HepG2 (cell line): Measurements from ENCODE around the gene RPL5. TPM values are rescaled to one million over a fixed set of nuclear protein-coding genes. Genes with fewer than 3 reads are reported as not detected.
A peak's percentile ranks its signal among the peaks of the same experiment; 100 is the strongest.

Experiments
- HDAC1 ChIP-seq: sonication (generic); formaldehyde crosslinking; IDR thresholded peaks from 2 replicates; pipeline ENCODE4 v1.5.1; 2020; ENCODE audit warnings: mild to moderate bottlenecking, missing genetic modification reagents
- POLR2A ChIP-seq, 2 experiments: IDR thresholded peaks; 2 replicates each; pipeline ENCODE4 v1.6.1; 2011; ENCODE audit warnings: low read depth in 2 of 2, low read length in 2 of 2, mild to moderate bottlenecking in 1 of 2, moderate library complexity in 1 of 2; ENCODE audit not compliant: insufficient read depth in 1 of 2
- RXRB ChIP-seq: IDR thresholded peaks from 2 replicates; pipeline ENCODE4 v1.6.1; 2016; ENCODE audit warnings: borderline replicate concordance, missing genetic modification reagents, missing compliant biosample characterization
- SP4 ChIP-seq: sonication (generic); formaldehyde crosslinking; IDR thresholded peaks from 2 replicates; pipeline ENCODE4 v1.8.1; 2023; ENCODE audit warnings: mild to moderate bottlenecking, missing genetic modification reagents
- ZBTB21 ChIP-seq: sonication (generic); formaldehyde crosslinking; IDR thresholded peaks from 2 replicates; pipeline ENCODE4 v1.4.0; 2020; ENCODE audit warnings: missing genetic modification reagents
- ZNF382 ChIP-seq: sonication (generic); formaldehyde crosslinking; IDR thresholded peaks from 2 replicates; pipeline ENCODE4 v1.5.0; 2020; ENCODE audit warnings: missing genetic modification reagents, mild to moderate bottlenecking, borderline replicate concordance
- ZNF383 ChIP-seq: sonication (generic); formaldehyde crosslinking; IDR thresholded peaks from 2 replicates; pipeline ENCODE4 v1.4.0; 2020; ENCODE audit warnings: missing genetic modification reagents, mild to moderate bottlenecking, borderline replicate concordance
- ZNF7 ChIP-seq: IDR thresholded peaks from 2 replicates; pipeline ENCODE4 v1.6.1; 2016; ENCODE audit warnings: missing biosample characterization, missing genetic modification reagents
- ZNF772 ChIP-seq: sonication (generic); formaldehyde crosslinking; IDR thresholded peaks from 2 replicates; pipeline ENCODE4 v1.5.0; 2020; ENCODE audit warnings: mild to moderate bottlenecking, missing genetic modification reagents
- ZNF773 ChIP-seq: sonication (generic); formaldehyde crosslinking; IDR thresholded peaks from 2 replicates; pipeline ENCODE4 v1.4.0; 2020; ENCODE audit warnings: missing genetic modification reagents, borderline replicate concordance
- polyA plus RNA-seq, 8 experiments: library from polyadenylated mRNA; depleted of rRNA in 3 of 8; stranded (reverse) in 7 of 8; unstranded in 1 of 8; fragments of >200 nt; fragmentation: Illumina TruSeq in 4 of 8; extraction: Trizol in 4 of 8; gene quantifications; 2 replicates each; pipeline versions ENCODE4 v1.2.1 to v1.2.3, GENCODE V29; 2011 to 2016; ENCODE audit warnings: low read depth in 4 of 8, missing spikeins in 1 of 8, mixed read lengths in 1 of 8; ENCODE audit not compliant: insufficient read depth in 1 of 8
- total RNA-seq, 5 experiments: library from RNA; depleted of rRNA; stranded (reverse); fragments of >200 nt; fragmentation: Illumina TruSeq; extraction: Trizol; gene quantifications; 2 replicates each; pipeline ENCODE4 v1.2.3, GENCODE V29; 2016; ENCODE audit warnings: low read depth in 1 of 5
- TF ChIP-seq, protein P1 (sequence below): sonication (generic); formaldehyde crosslinking; IDR thresholded peaks from 2 replicates; pipeline ENCODE4 v1.5.1; 2020; ENCODE audit warnings: missing genetic modification reagents, mild to moderate bottlenecking, borderline replicate concordance
- TF ChIP-seq, protein P2 (sequence below): sonication (generic); formaldehyde crosslinking; IDR thresholded peaks from 2 replicates; pipeline ENCODE4 v1.5.1; 2020; ENCODE audit warnings: mild to moderate bottlenecking, missing genetic modification reagents, borderline replicate concordance
- TF ChIP-seq, protein P3 (sequence below): sonication (generic); formaldehyde crosslinking; IDR thresholded peaks from 2 replicates; pipeline ENCODE4 v1.4.0; 2020; ENCODE audit warnings: missing genetic modification reagents
- TF ChIP-seq, protein P4 (sequence below): sonication (generic); formaldehyde crosslinking; IDR thresholded peaks from 2 replicates; pipeline ENCODE4 v1.4.0; 2020; ENCODE audit warnings: mild to moderate bottlenecking, missing genetic modification reagents
- TF ChIP-seq, protein P5 (sequence below): sonication (generic); formaldehyde crosslinking; IDR thresholded peaks from 2 replicates; pipeline ENCODE4 v1.8.1; 2023; ENCODE audit warnings: mild to moderate bottlenecking, missing genetic modification reagents, borderline replicate concordance
- TF ChIP-seq, protein P6 (sequence below): IDR thresholded peaks from 2 replicates; pipeline ENCODE4 v1.4.0; 2020; ENCODE audit warnings: mild to moderate bottlenecking, missing genetic modification reagents

RPL5 gene
- total and polyA plus RNA-seq, 2 of the 13 experiments (the other 11 are each of a cell fraction or from before 2014, with no cell fraction given): 2,304 to 2,520 TPM

- peak; percentile 44 for TF ChIP-seq HDAC1 (CRISPR knock-in tag)
- TF ChIP-seq ZNF773: no peak
- no peak for TF ChIP-seq ZBTB21 (CRISPR knock-in tag)
- TF ChIP-seq, protein P1, sequence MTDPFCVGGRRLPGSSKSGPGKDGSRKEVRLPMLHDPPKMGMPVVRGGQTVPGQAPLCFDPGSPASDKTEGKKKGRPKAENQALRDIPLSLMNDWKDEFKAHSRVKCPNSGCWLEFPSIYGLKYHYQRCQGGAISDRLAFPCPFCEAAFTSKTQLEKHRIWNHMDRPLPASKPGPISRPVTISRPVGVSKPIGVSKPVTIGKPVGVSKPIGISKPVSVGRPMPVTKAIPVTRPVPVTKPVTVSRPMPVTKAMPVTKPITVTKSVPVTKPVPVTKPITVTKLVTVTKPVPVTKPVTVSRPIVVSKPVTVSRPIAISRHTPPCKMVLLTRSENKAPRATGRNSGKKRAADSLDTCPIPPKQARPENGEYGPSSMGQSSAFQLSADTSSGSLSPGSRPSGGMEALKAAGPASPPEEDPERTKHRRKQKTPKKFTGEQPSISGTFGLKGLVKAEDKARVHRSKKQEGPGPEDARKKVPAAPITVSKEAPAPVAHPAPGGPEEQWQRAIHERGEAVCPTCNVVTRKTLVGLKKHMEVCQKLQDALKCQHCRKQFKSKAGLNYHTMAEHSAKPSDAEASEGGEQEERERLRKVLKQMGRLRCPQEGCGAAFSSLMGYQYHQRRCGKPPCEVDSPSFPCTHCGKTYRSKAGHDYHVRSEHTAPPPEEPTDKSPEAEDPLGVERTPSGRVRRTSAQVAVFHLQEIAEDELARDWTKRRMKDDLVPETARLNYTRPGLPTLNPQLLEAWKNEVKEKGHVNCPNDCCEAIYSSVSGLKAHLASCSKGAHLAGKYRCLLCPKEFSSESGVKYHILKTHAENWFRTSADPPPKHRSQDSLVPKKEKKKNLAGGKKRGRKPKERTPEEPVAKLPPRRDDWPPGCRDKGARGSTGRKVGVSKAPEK: no peak
- TF ChIP-seq, protein P2, sequence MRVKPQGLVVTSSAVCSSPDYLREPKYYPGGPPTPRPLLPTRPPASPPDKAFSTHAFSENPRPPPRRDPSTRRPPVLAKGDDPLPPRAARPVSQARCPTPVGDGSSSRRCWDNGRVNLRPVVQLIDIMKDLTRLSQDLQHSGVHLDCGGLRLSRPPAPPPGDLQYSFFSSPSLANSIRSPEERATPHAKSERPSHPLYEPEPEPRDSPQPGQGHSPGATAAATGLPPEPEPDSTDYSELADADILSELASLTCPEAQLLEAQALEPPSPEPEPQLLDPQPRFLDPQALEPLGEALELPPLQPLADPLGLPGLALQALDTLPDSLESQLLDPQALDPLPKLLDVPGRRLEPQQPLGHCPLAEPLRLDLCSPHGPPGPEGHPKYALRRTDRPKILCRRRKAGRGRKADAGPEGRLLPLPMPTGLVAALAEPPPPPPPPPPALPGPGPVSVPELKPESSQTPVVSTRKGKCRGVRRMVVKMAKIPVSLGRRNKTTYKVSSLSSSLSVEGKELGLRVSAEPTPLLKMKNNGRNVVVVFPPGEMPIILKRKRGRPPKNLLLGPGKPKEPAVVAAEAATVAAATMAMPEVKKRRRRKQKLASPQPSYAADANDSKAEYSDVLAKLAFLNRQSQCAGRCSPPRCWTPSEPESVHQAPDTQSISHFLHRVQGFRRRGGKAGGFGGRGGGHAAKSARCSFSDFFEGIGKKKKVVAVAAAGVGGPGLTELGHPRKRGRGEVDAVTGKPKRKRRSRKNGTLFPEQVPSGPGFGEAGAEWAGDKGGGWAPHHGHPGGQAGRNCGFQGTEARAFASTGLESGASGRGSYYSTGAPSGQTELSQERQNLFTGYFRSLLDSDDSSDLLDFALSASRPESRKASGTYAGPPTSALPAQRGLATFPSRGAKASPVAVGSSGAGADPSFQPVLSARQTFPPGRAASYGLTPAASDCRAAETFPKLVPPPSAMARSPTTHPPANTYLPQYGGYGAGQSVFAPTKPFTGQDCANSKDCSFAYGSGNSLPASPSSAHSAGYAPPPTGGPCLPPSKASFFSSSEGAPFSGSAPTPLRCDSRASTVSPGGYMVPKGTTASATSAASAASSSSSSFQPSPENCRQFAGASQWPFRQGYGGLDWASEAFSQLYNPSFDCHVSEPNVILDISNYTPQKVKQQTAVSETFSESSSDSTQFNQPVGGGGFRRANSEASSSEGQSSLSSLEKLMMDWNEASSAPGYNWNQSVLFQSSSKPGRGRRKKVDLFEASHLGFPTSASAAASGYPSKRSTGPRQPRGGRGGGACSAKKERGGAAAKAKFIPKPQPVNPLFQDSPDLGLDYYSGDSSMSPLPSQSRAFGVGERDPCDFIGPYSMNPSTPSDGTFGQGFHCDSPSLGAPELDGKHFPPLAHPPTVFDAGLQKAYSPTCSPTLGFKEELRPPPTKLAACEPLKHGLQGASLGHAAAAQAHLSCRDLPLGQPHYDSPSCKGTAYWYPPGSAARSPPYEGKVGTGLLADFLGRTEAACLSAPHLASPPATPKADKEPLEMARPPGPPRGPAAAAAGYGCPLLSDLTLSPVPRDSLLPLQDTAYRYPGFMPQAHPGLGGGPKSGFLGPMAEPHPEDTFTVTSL (CRISPR knock-in tag): peak; percentile 89; the same call in 1 of the 2 replicates
- TF ChIP-seq, protein P3, sequence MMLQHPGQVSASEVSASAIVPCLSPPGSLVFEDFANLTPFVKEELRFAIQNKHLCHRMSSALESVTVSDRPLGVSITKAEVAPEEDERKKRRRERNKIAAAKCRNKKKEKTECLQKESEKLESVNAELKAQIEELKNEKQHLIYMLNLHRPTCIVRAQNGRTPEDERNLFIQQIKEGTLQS (CRISPR knock-in tag): no peak
- TF ChIP-seq, protein P4, sequence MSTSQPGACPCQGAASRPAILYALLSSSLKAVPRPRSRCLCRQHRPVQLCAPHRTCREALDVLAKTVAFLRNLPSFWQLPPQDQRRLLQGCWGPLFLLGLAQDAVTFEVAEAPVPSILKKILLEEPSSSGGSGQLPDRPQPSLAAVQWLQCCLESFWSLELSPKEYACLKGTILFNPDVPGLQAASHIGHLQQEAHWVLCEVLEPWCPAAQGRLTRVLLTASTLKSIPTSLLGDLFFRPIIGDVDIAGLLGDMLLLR: no peak
- no peak for TF ChIP-seq SP4 (CRISPR knock-in tag)
- peak; percentile 44; the same call in 1 of the 2 replicates for TF ChIP-seq ZNF7 (CRISPR knock-in tag)
- 0 out of 2 replicates have a peak, but pooled peaks have one; percentile 52 for TF ChIP-seq ZNF772
- TF ChIP-seq, protein P5, sequence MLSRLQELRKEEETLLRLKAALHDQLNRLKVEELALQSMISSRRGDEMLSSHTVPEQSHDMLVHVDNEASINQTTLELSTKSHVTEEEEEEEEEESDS: no peak
- TF ChIP-seq ZNF383 (CRISPR knock-in tag): no peak
- TF ChIP-seq RXRB (CRISPR knock-in tag): peak; percentile 77
- TF ChIP-seq POLR2A (IDR thresholded peaks at IDR 0.05; ENCODE audit: insufficient read depth in 1 of 2, low read depth in 2 of 2, low read length in 2 of 2): no peak
- TF ChIP-seq, protein P6, sequence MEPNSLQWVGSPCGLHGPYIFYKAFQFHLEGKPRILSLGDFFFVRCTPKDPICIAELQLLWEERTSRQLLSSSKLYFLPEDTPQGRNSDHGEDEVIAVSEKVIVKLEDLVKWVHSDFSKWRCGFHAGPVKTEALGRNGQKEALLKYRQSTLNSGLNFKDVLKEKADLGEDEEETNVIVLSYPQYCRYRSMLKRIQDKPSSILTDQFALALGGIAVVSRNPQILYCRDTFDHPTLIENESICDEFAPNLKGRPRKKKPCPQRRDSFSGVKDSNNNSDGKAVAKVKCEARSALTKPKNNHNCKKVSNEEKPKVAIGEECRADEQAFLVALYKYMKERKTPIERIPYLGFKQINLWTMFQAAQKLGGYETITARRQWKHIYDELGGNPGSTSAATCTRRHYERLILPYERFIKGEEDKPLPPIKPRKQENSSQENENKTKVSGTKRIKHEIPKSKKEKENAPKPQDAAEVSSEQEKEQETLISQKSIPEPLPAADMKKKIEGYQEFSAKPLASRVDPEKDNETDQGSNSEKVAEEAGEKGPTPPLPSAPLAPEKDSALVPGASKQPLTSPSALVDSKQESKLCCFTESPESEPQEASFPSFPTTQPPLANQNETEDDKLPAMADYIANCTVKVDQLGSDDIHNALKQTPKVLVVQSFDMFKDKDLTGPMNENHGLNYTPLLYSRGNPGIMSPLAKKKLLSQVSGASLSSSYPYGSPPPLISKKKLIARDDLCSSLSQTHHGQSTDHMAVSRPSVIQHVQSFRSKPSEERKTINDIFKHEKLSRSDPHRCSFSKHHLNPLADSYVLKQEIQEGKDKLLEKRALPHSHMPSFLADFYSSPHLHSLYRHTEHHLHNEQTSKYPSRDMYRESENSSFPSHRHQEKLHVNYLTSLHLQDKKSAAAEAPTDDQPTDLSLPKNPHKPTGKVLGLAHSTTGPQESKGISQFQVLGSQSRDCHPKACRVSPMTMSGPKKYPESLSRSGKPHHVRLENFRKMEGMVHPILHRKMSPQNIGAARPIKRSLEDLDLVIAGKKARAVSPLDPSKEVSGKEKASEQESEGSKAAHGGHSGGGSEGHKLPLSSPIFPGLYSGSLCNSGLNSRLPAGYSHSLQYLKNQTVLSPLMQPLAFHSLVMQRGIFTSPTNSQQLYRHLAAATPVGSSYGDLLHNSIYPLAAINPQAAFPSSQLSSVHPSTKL (CRISPR knock-in tag): peak; percentile 92
- TF ChIP-seq ZNF382 (CRISPR knock-in tag): no peak
These were observed 55.1 kb downstream of the RPL5 start (continued) for GRCh38 chr1:92886886-92887419.
